ENCODE measurements around the gene C1QTNF9. TPM values are rescaled to one million over a fixed set of nuclear protein-coding genes. Genes with fewer than 3 reads are reported as not detected.
"Not testable (repeated sequence)": the region's sequence is repeated elsewhere in the genome, so short reads cannot be mapped to it uniquely, and the experiment has no call there.

The C1QTNF9 gene
- total RNA-seq, 1 donor from 2014 or later: not detected

- no peak for DNase-seq (ENCODE audit: low read depth, low spot score)
These were observed 28.0 kb upstream of the C1QTNF9 start for GRCh38 chr13:24281188-24282008.

GRCh38 chr13:24282256-24282655 is 27.1 kb upstream of the C1QTNF9 start:
- no peak for DNase-seq (ENCODE audit: low read depth, low spot score)

GRCh38 chr13:24284889-24285565 is 24.4 kb upstream of the C1QTNF9 start:
- no peak for DNase-seq (ENCODE audit: low read depth, low spot score)

GRCh38 chr13:24286624-24287023 is 22.8 kb upstream of the C1QTNF9 start:
- no peak for DNase-seq (ENCODE audit: low read depth, low spot score)

GRCh38 chr13:24287748-24288287 is 21.6 kb upstream of the C1QTNF9 start:
- DNase-seq (ENCODE audit: low read depth, low spot score): no peak

- no peak for DNase-seq (ENCODE audit: low read depth, low spot score)
These were observed 20.5 kb upstream of the C1QTNF9 start for GRCh38 chr13:24288870-24289269.

GRCh38 chr13:24290280-24290932 is 19.0 kb upstream of the C1QTNF9 start:
- DNase-seq (ENCODE audit: low read depth, low spot score): no peak

- DNase-seq (ENCODE audit: low read depth, low spot score): no peak
These were observed 16.9 kb upstream of the C1QTNF9 start for GRCh38 chr13:24292481-24292880.

- DNase-seq (ENCODE audit: low read depth, low spot score): no peak
These were observed 15.6 kb upstream of the C1QTNF9 start for GRCh38 chr13:24293746-24294145.

- DNase-seq (ENCODE audit: low read depth, low spot score): no peak
These were observed 9.8 kb upstream of the C1QTNF9 start for GRCh38 chr13:24299488-24300114.

GRCh38 chr13:24301434-24301833 is 7.9 kb upstream of the C1QTNF9 start:
- DNase-seq (ENCODE audit: low read depth, low spot score): no peak

GRCh38 chr13:24301911-24302310 is 7.5 kb upstream of the C1QTNF9 start:
- no peak for DNase-seq (ENCODE audit: low read depth, low spot score)

- DNase-seq (ENCODE audit: low read depth, low spot score): no peak
These were observed 4.8 kb upstream of the C1QTNF9 start for GRCh38 chr13:24304620-24305019.

- DNase-seq (ENCODE audit: low read depth, low spot score): no peak
These were observed 2.7 kb upstream of the C1QTNF9 start for GRCh38 chr13:24306632-24307031.

- DNase-seq (ENCODE audit: low read depth, low spot score): no peak
These were observed 1.9 kb upstream of the C1QTNF9 start for GRCh38 chr13:24307211-24308067.

GRCh38 chr13:24308068-24308445 is 1.3 kb upstream of the C1QTNF9 start:
- DNase-seq (ENCODE audit: low read depth, low spot score): no peak

GRCh38 chr13:24308488-24309020 is 826 bp upstream of the C1QTNF9 start:
- DNase-seq (ENCODE audit: low read depth, low spot score): no peak

- DNase-seq (ENCODE audit: low read depth, low spot score): no peak
These were observed 4.1 kb downstream of the C1QTNF9 start for GRCh38 chr13:24313439-24313838.

- not testable (repeated sequence) for DNase-seq (ENCODE audit: low read depth, low spot score)
These were observed 8.5 kb downstream of the C1QTNF9 start for GRCh38 chr13:24317835-24318234.

- not testable (repeated sequence) for DNase-seq (ENCODE audit: low read depth, low spot score)
These were observed 9.5 kb downstream of the C1QTNF9 start for GRCh38 chr13:24318878-24319277.
